ENCODE measurements around the gene IGSF9B.

IGSF9B gene

DNA sequence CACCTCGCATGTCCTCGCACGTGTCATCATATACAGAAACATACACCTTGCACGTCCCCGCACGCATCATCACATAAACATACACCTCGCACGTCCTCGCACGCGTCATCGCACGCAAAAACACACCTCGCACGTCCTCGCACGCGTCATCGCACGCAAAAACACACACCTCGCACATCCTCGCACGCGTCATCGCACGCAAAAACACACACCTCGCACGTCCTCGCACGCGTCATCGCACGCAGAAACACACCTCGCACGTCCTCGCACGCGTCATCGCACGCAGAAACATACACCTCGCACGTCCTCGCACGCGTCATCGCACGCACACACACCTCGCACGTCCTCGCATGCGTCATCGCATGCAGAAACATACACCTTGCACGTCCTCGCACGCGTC lies 16.7 kb downstream of the IGSF9B start:
- no peak for DNase-seq (ENCODE audit: low read depth in 2 of 3, low spot score in 2 of 3)

DNA sequence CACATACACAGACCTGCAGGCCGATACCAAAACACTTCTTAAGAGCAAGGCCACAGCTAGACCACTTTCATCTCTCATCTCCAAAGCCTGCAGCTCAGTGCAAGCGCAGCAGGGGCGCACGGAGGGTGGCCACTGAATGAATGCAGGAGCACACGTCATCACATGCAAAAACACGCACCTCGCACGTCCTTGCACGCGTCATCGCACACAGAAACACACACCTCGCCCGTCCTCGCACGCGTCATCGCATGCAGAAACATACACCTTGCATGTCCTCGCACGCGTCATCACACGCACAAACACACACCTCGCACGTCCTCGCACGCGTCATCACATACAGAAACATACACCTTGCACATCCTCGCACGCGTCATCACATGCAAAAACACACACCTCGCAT lies 17.2 kb downstream of the IGSF9B start:
- DNase-seq (ENCODE audit: low read depth in 2 of 3, low spot score in 2 of 3), result no peak

DNA sequence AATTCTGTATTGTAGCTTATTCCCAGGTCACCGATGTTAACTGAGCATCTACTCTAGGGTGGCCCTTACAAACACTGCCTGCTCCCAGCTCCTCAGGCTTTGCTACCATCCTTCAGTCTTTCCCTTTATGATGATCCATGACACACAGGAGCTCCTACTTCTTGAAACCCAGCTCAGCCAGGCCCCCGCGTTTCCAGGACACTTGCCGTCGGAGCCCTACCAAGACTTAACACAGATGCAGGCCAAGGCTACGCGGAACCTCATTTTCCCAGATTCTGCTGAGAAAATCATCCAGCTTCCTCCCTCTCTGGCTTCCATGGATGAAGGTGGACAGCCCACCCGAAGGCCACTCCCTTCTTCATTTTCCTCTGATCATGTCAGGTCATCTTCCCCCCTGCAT lies 18.6 kb downstream of the IGSF9B start:
- DNase-seq (ENCODE audit: low read depth in 2 of 3, low spot score in 2 of 3), result no peak

DNA sequence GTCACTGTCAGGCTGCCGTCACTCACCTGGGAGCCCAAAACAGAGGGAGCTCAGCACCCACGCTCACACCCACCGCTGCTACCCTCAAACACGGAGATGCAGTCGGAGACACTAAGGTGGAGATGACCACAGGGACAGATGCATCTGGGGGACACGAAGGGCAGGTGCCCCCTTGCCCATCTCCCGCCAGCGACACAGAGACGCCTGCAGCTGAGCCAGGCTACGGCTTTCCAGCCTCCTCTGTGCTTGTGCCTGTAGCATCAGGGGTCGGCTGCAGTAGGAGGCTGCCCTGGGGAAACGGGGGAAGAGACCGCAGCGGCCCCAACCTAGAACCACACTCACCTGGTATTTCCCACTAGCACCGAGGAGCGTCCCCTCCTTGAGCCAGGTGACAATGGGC lies 19.3 kb downstream of the IGSF9B start:
- DNase-seq (ENCODE audit: low read depth in 2 of 3, low spot score in 2 of 3), result no peak

DNA sequence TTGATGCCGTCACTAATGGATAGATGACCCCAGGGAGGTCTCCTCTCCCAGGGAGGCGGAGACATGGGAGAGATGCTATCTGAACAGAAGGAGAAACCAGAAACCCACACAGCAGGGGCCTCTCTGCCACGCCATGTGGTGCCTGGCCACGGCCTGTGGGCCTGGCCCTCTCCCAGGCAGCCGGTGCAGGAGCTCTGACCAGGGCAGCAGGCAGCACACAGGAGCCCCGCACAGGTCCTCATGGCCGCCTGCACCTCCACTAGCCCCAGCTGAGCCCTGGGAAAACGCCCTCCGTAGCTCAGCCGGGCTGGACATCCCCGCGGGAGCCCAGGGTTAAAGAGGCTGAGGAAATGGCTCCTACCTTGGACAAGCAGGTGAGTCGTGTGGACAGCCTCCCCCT lies 19.8 kb downstream of the IGSF9B start:
- DNase-seq (ENCODE audit: low read depth in 2 of 3, low spot score in 2 of 3), result no peak

DNA sequence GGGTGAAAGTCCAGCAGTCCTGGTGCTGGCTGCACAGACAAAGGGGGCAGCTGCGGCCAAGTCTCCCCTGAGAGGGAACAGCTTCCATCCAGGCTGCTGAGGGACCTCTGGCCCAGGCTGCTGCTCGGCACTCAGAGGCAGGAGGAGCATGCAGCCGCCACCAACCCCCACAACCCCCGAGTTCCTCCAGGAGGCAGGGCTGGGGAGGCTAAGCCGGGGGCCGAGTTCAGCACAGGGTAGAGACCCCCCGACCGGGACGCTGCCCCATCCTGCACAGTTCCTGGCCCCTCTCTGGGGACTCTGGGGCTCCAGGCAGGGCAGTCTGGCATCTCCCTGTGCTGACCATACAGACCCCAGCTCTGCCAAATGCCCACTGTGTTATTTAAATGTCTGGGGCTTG lies 20.2 kb downstream of the IGSF9B start:
- DNase-seq (ENCODE audit: low read depth in 2 of 3, low spot score in 2 of 3), result no peak

DNA sequence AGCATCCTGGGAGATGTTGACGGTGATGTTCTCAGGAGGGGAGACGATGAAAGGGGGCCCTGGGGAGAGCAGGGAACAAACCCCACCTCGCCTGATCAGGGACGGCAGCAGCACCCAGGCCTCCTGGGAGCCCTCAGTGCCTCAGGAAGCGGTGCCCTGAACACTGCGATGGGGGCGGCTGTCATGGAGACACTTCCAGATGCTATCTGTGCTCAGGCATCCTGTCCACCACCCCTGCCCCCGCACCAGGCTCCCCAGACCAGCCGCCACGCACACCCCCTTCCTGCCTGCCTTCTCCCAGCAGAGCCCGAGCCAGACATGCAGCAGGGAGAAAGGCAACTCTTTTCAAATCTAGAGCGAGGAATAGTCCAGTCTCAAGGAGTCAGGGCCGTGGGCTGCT lies 20.6 kb downstream of the IGSF9B start:
- DNase-seq (ENCODE audit: low read depth in 2 of 3, low spot score in 2 of 3), result no peak

DNA sequence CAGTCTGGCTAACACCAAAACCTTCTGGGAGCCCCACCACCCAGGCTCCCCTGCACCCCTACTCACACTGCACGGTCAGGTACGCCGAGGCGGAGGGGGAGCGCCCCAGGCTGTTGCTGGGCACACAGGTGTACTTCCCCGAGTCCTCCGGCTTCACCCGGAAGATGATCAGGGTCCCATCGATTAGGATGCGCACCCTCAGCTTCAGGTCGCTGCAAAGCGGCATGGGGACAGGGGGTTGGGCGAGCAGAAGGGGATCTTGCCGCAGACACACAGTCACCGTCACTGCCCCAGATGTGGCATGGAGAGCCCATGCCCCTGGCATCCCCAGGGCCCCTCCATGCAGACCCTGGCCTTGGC lies 21.2 kb downstream of the IGSF9B start:
- DNase-seq (ENCODE audit: low read depth in 2 of 3, low spot score in 2 of 3), result no peak

DNA sequence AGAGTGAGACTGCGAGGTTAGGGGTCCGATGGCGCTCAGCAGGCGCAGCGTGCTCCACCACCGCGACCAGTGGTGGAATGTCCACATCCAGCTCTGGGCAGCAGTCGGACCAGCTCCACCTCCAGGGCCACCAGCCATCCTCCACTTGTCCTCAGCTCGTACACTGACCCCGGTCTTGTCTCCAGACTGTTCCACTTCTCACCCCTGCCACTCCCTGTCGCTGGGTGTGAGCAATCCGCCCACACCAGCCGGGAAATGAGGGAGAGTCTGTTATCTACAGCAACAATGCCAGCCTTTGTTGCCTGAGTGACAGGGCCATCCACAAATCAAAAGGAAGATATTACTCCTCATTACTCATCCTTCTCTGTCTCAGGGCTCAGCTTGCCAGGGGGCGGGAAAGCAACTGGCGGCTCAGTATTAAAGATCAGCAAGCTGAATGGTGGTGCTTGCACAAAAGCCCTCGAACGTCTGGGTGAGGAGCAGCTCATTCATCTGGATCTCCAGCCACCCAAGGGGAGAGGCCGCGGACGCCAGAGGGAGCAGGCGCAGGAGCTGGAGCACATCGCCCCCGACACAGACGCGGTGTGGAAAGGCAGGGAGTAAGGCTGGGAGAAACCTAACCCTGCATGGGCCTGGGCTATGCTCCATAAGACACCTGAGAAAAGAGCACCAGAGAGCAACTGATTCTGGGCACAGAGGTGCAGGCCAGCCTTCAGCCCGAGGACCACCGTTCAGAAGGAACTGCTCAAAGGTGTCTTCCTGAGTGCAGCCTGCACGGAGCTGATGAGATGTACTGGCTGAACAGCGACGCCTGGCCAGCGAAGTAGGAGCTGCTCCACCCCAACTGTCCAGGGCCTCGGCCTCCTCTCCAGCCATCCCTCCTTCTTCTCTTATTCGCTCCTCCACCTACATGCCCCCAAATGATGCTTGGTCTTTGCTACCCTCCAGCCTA lies 21.9 kb downstream of the IGSF9B start:
- no peak for DNase-seq (ENCODE audit: low read depth in 2 of 3, low spot score in 2 of 3)

DNA sequence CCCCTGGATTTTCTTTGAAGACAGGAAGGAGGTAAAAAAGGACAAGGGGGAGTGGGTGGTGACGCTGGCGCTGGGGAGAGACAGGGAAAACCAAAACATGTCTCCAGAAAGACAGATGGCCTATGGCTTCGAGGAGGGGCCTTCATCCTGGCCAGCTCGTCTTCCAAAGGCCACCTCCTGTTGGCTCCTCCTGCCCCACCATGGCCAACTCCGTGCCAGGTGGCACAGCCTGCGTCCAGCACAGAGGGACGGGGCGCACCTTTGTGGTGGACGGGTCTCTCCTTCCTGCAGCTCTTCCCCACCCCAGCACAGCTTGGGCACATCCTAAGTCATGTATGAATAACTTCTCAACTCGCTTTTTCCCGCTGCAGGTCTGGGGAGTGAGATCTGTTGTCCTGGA lies 22.7 kb downstream of the IGSF9B start:
- no peak for DNase-seq (ENCODE audit: low read depth in 2 of 3, low spot score in 2 of 3)

DNA sequence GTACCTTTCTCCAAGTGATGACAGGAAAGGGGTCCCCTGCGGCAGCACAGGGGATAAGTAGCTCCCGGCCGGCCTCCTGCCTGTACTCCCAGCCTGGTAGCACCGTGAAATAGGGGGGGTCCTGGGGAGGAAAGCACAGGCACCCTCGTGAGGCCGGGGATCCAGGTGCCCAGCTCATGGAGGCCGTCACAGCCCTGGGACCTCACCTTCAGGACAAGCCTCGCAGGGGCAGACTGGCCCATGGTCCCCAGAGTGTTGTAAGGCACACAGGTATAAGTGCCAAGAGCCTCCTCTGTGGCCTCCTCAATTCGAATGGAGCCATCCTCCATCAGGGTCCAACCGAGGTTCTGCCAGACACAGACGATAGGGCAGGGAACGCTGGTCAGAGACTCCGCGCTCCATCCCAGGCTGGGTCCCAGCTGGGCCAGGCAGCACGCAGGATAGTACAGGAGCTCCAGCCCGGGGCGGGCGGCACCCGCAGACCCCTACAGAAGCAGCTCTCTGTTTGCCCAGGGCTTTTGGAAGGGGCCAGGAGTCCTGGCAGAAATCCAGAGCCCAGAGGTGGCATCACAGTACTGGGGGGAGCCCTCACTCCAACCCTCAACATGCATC lies 25.2 kb downstream of the IGSF9B start:
- DNase-seq (ENCODE audit: low read depth in 2 of 3, low spot score in 2 of 3), result no peak

DNA sequence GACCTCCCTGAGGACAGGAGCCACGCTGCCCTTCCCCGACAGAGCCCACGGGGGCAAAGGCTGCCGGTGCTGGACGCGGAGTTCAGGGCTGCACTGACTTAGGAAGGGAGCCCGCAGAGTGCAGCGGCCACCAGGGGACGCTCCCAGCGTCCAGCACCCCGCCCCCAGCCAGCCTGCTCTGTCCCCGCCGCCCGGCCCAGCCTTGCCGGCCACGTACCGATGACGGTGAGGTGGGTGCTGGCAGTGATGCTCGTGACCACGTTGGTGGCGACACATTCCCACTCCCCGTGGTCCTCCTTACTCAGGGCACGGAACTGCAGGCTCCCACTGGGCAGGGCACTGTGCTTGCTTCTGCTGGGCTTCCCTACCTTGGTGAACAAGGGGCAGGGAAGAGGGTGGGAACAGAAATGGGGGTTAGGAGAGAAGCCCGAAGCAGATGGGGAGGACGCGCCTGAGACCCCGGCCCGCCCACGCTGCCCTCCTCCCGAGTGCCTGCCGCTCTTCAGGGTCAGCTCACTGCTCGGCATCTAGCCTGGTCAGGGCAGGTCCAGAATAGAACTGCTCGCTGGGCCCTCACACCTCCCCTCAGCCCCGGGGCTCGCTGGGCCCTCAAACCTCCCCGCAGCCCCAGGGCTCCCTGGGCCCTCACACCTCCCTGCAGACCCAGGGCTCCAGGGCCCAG lies 25.9 kb downstream of the IGSF9B start:
- no peak for DNase-seq (ENCODE audit: low read depth in 2 of 3, low spot score in 2 of 3)

DNA sequence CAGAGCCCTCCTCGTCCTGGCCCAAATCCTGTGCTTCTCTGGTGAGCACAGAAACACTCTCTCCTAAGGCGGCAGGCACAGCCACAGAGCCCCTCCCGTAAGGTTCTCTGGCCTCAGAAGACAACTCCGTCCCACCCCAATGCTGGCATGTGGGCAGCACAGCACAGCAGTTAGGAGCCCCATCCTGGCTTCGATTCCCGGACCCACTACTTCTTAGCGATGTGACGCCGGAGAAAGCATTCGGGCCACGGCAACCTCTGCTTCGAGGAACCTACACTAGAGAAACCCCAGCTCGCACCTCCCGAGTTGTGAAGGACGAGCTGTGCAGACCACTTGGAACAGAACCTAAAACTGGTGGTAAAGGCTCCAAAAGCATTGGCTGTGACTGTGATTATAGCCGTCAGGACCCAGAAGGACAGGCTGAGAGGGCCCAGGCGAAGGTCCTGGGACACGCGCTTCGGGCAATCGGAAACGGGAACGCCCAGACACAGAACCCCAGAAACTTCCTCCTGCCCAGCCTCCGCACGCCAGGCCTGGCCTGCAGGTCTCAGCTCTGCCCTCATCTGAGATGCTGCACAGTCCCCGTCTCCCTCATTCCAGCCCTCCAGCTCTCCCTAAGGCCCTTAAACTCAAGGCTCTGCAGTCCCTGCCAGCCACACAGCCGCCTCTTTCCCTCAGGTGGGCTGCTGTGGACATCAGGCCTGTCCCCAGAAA lies 26.6 kb downstream of the IGSF9B start:
- no peak for DNase-seq (ENCODE audit: low read depth in 2 of 3, low spot score in 2 of 3)

DNA sequence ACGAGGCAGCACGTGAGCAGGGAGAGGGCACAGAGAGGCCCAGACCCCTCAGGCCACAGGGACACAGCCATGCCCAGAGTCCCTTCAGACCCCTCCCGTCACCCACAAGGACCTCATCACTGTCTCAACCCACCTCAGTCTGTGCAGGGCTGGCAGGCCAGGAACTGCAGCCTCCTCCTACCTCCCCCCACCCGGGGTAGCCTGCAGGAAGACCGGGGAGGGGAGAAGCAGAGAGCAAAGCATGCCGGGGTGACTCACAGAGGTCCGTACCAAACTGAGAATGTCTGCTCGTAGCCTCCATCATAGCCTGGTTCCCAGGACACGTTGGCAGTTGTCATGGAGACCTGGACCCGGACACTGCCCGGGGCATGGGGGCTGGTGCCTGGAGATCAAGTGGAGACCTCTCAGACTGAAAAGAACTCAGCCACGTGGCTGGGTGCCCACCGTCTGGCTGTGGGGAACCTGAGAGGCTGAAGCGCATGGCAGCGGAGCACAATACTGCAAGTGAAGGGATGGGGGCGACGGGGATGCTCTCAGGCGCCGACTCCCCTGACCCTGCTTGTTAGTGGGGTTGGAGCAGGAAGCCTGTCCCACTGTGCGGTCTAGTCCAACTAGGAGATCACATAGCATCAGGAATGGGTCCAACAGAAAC lies 27.2 kb downstream of the IGSF9B start:
- DNase-seq (ENCODE audit: low read depth in 2 of 3, low spot score in 2 of 3), result no peak

DNA sequence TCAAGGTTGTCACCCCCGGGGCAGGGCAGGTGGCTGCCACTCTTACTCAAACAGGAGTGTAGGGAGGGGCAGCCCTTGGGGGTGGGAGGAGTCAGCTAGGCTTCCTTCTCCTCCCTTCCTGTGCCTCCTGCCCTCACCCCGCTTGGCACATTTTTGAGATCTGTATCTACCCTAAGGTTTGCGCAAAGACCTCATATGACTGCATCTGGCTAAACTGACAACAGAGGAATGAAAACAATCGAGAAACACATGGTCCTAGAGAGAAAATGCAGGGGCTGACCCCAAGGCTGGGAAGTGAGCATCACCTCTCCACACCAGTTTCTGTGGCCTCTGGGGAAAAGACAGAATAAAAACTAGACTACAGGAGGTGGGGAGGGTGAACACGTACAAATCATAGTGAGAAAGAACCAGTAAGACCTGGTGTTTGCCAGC lies 28.1 kb downstream of the IGSF9B start:
- peak in 1 of 3 experiments; percentile 61 for DNase-seq (ENCODE audit: low read depth in 2 of 3, low spot score in 2 of 3)

DNA sequence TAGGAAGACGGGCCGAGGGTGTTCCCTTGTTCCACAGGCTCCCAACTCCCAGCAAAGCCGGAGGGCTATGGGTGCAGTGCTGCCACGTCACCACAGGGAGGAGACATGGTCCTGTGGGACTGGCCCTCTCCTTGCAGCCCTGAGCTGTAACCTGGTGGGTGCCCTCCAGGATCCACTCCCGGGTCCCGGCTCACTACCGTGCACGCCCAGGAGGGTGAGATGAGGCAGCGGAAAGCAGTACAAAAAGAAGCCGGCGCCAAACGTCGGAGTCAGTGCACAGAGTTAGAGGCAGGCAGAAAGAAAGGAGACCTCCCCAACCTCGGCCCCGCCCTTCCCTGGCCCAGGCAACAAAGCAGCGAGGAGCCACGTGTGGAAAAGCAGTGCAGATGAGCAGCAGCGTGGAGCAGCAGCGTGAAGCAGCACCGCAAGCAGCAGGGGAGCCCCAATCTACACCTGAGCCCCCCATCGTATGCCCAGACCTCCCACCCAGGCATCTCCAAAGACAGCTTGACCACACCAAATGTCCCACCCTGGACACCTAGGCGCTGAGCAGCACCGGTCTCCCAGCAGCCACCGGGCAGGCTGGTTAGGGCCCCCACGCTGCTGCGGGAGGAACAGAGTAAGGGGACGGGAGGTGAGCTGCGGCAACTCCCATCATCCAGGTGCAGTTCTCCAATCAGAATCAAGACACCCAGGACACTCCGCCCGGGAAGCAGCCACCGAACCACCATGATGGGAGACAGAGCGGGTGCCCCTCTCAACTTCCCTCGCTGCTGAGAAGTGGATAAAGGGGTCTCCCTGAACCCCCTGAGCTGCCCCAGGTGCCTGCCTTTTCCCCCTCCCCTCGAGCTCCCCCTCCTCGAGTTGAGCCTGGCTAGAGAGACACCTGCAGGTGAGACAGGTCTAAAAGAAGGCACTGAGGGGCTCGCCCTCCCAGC lies 28.8 kb downstream of the IGSF9B start:
- DNase-seq (ENCODE audit: low read depth in 2 of 3, low spot score in 2 of 3), result peak in 2 of 3 experiments; percentile 38 to 45

DNA sequence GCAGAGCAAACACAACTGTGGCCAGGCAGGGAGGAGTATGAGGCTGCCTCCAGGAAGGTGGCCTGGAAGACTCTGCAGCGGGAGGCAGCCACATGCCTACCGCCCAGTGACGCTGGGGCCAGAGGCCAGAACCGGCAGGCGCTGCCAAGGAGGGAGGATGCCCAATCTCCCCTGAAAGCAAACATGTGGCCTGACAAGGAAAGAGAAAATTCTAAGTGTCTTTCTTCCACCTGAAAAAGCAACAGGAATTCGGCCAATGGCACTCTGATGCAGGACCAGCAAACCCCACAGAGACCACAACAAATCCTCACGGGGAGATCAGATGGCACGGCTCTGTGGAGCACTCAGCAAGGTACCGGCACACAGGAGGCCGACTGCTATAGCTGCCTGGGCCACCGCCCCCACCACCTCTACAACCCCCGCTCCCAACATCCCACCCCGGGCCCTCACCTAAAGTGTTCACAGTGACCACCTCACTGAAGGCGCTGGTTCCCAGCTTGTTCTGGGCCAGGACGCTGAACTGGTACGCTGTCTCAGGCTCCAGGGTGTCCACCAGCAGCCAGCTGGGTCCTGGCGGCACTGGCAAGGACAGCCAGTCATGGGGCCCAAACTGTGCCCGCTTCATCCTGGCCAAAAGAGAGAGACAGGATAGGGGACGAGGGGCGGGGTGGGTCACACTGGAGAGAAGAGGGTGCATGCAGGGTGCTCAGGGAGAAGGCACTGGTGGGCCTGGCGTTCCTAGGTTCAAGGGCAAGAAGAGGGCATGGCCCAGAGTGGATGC lies 30.1 kb downstream of the IGSF9B start:
- no peak for DNase-seq (ENCODE audit: low read depth in 2 of 3, low spot score in 2 of 3)

DNA sequence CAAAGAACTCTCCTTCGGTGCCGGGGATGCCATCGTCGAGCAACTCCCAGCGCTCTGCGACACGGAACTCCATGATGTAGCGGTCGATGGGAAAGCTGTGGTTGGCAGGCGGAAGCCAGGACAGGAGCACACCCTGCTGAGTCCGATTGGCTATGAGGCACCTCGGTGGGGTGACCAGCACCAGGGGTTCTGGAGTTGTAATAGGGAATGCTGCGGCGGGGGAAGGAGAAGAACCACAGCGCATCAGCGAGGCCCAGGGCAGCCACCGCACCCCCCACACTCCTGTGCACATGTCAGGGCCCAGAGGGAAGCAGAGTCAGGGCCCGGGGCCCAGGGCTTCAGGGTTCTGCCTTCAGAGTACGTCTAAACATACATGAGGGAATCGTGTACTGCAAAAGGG lies 31.0 kb downstream of the IGSF9B start:
- DNase-seq (ENCODE audit: low read depth in 2 of 3, low spot score in 2 of 3), result no peak

DNA sequence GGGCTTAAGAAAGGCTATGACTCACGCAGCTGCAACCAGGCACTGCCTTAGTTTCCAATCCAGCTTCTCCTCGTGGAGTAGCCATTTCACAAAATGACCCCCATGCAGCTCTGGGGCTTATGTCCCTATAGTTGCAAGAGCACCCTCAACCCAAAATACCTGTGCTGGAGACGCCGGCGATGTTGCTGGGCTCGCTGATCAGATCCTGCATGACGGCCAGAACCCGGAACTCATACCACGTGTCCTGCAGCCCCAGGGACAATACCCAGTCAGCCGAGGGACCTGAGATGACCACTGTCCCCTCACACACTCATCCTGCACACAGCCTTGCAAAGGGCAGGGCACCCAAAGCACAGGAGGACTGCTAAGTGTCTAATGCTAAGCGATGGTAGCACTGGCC lies 32.1 kb downstream of the IGSF9B start:
- DNase-seq (ENCODE audit: low read depth in 2 of 3, low spot score in 2 of 3), result no peak
